22Rv1 (cell line): ENCODE results near the gene FARS2.

Source experiments
- ZFX ChIP-seq: fragments of 450-650 bp; IDR thresholded peaks from 2 replicates; pipeline ENCODE4 v1.6.1; 2017; ENCODE audit warnings: antibody characterized with exemption, borderline replicate concordance
- TF ChIP-seq, protein P1 (sequence below): fragments of 450-650 bp; IDR thresholded peaks from 2 replicates; pipeline ENCODE4 v1.5.1; 2017; ENCODE audit warnings: mild to moderate bottlenecking

GRCh38 chr6:5287205-5287965 is 26.1 kb downstream of the FARS2 start:
- TF ChIP-seq, protein P1, sequence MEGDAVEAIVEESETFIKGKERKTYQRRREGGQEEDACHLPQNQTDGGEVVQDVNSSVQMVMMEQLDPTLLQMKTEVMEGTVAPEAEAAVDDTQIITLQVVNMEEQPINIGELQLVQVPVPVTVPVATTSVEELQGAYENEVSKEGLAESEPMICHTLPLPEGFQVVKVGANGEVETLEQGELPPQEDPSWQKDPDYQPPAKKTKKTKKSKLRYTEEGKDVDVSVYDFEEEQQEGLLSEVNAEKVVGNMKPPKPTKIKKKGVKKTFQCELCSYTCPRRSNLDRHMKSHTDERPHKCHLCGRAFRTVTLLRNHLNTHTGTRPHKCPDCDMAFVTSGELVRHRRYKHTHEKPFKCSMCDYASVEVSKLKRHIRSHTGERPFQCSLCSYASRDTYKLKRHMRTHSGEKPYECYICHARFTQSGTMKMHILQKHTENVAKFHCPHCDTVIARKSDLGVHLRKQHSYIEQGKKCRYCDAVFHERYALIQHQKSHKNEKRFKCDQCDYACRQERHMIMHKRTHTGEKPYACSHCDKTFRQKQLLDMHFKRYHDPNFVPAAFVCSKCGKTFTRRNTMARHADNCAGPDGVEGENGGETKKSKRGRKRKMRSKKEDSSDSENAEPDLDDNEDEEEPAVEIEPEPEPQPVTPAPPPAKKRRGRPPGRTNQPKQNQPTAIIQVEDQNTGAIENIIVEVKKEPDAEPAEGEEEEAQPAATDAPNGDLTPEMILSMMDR = no peak
- no peak for TF ChIP-seq ZFX
